ENCODE results near the gene C15orf62. TPM values are rescaled to one million over a fixed set of nuclear protein-coding genes. Genes with fewer than 3 reads are reported as not detected.

Gene C15orf62, protein sequence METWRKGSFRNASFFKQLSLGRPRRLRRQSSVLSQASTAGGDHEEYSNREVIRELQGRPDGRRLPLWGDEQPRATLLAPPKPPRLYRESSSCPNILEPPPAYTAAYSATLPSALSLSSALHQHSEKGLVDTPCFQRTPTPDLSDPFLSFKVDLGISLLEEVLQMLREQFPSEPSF
- total RNA-seq, result under 0.01 and 0.46 TPM in 2 replicates

DNA sequence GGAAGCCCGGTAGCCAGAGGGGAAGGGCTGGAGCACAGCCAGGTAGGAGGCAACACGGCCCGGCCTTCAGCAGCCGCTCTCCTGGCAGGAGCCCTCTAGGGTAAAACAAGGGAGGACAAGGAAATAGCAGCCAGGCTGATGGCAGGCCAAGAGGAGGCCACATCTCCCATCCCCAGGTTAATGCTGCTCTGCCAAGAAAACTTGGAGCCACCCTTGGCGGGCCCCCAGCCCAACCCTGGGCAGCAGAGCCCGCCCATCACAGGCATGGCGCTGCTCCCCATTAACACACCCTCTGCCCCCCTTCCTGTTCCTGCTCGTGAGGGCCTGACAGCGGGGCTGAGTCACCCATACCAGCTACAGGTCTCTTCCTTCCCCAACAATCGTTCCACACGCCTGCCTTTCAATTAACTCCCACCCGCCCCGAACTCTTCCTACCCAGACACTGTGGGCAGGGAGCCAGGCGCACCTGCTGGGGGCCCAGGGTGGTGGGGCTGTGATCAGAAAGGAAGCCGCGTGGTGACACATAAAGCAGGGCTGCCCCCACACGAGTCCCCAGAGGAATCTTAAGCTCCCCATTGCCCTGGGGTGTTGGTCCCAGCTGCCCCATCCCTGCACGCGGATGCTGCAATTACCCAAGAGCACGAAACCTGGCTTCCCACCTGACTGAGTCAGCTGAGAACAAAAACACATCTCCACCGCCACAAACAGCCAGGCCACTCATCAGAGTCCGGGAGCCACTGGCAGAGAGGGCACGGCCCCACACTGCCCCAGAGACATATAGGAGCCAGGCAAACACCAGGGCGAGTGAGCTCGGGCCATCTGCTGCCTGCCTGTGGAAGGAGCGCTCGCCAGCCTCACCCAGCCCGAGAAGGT lies at the start of gene C15orf62:
TSS of gene C15orf62 (plus strand) at position 707 of the 873 bp plus-strand sequence. CDS start 516 bp downstream, outside the sequence.

DNA sequence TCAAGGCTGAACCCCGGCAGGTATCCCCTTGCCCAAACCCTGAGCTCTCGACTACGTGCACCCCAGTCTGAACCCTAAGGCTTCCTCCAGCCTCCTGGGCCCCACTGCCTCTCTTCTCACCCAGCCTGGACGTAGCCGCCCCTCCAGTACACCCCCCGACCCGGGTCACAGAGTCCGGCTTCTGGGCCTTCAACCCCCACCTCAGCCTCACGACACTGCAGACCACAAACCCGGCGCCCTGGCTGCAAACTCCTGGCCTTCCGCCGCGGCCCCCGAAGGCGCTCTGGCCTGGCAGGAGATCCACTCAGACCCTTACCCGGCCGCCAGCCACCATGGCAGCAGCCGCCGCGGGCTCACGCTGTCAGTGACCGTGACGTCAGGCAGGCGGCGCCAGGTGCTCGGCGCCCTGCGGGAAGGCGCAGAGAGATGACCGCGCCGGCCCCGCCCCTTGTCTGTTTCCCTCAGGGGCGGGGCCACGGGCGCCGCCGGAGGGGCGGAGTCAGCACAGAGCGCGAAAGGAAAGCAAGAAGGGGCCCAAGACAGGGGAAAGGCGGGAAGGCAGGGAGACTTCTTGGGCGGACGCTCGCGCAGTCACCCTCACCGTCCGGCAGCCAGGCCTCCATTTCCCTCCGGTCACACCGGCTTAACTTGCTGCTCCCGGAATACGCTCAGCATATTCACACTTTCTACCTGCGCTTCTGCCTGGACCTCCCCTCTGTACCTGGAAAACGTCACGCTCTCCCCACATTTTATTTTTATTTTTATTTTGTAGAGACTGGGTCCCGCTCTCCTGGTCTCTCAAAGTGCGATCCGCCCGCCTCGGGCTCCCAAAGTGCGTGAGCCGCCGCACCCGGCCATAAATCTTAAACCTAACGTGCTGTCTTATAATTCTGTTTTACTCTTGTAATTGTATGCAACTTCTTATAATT lies 14.6 kb upstream of the C15orf62 start, which contains the start of gene RMDN3:
TSS of gene RMDN3 (minus strand) at position 372 of the 929 bp plus-strand sequence. CDS start 471 bp downstream, outside the sequence.

DNA sequence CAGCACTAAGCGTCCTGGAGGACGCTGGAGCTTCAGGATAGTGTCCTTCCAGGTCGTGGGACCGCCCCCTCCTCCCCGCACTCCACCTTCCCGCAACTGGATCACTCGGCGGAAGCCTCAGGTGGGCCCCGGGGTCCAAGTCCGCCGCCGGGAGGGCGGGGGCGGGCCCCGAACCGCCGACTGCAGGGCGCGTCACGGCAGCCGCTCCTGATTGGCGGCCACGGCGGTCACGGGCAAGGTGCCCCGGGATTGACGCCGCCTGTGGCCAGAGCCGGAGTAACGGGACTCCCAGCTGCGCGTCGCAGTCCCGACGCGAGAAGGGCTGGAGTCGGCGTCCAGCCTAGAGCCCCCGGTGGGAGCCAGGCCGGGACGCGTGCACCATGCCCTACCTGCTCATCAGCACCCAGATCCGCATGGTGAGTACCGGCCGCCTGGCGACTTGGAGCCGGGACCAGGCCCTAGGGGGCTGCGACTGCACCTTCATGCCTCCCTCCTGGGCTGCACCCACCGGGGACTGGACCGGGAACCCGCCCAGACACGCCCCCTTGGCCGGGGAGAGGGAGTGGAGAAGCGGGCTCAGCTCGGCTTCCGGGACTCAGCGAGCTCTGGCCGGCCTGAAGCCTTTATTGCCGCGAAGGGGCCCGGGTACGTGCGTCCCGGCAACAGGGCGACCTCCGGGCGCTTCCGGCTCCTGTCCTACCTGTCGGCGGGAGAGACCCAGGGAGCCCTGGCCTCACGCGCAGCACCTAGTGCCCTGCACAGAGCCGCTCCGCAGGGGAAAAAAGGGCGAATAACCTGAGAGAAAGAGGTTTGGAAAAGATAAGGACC lies 5.8 kb upstream of the C15orf62 start, which contains the start of gene GCHFR:
TSS of gene GCHFR (plus strand) at position 268 of the 828 bp plus-strand sequence. CDS start at position 381, 113 bp downstream.

DNA sequence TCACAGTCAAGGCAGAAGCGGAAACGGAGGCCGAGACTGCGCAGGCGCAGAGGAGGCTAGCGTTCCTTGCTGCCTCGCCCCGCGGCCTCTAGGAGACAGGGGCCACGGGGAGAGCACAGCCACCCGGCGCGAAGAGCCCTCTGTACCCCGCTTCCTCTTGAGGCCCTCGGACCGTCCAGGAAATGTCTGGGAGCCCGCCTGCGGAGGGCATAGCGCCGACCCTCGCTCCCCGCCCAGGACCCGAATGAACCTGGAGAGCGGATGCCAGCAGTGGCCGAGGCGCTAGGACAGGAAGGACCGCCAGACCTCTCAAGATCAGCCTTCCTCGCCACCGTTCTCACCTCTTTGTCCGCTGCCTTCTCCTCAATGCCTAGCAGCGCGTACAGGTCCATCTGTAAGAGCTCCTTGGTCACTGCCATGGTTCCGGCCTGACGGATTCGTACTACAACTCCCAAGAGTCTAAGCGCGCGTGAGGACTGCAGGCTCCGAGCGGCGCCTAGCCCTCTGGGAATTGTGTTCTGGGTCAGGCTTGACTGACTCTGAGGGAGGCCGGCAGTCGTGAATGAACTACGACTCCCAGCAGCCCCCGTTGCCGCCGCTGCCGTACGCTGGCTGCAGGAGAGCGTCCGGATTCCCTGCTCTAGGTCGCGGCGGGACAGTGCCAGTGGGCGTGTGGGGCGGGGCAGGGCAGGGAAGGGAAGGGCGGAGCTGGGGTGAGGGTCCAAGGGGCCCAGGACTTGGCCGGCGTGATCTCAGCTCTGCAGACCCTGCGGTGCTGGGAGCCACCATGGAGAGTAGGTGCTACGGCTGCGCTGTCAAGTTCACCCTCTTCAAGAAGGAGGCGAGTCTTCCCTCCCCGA lies 37.5 kb downstream of the C15orf62 start, which contains the start of the genes DNAJC17 and ZFYVE19:
TSS of gene DNAJC17 (minus strand) at position 446 of the 860 bp plus-strand sequence. CDS start at position 419, 27 bp downstream.
TSS of gene ZFYVE19 (plus strand) at position 62 of the 860 bp plus-strand sequence. CDS start at position 563, 501 bp downstream.

Other genes starting within 250 kb of the C15orf62 start
- 25.7 and 36.2 TPM in 2 replicates for gene CCDC32, start 204.9 kb upstream of the C15orf62 start, total RNA-seq
- 17.5 and 19.0 TPM in 2 replicates for gene RPUSD2, start 200.7 kb upstream of the C15orf62 start, total RNA-seq
- 18.5 and 24.8 TPM in 2 replicates for gene KNL1, start 175.7 kb upstream of the C15orf62 start, total RNA-seq
- gene RAD51, start 74.8 kb upstream of the C15orf62 start, total RNA-seq, result 5.8 and 9.6 TPM in 2 replicates
- 20.8 and 43.0 TPM in 2 replicates for gene RMDN3, start 14.7 kb upstream of the C15orf62 start, total RNA-seq
- 6.8 and 11.2 TPM in 2 replicates for gene GCHFR, start 5.9 kb upstream of the C15orf62 start, total RNA-seq
- gene ZFYVE19, start 37.1 kb downstream of the C15orf62 start, total RNA-seq, result 21.4 and 36.9 TPM in 2 replicates
- gene DNAJC17, start 37.5 kb downstream of the C15orf62 start, total RNA-seq, result 19.8 and 56.7 TPM in 2 replicates
- not detected in 2 replicates for gene PPP1R14D, start 58.7 kb downstream of the C15orf62 start, total RNA-seq
- 0.97 and 1.2 TPM in 2 replicates for gene SPINT1, start 74.1 kb downstream of the C15orf62 start, total RNA-seq
- under 0.01 and 0.15 TPM in 2 replicates for gene RHOV, start 104.3 kb downstream of the C15orf62 start, total RNA-seq
- gene VPS18, start 124.5 kb downstream of the C15orf62 start, total RNA-seq, result 44.5 and 46.0 TPM in 2 replicates
- 88.8 and 218 TPM in 2 replicates for gene DLL4, start 159.4 kb downstream of the C15orf62 start, total RNA-seq
- gene CHAC1, start 183.5 kb downstream of the C15orf62 start, total RNA-seq, result 8.1 and 15.2 TPM in 2 replicates